ENCODE results near the gene SMIM1. TPM values are rescaled to one million over a fixed set of nuclear protein-coding genes. Genes with fewer than 3 reads are reported as not detected.

Gene SMIM1, protein sequence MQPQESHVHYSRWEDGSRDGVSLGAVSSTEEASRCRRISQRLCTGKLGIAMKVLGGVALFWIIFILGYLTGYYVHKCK
- total RNA-seq, result 5.6 and 10.9 TPM in 2 replicates

DNA sequence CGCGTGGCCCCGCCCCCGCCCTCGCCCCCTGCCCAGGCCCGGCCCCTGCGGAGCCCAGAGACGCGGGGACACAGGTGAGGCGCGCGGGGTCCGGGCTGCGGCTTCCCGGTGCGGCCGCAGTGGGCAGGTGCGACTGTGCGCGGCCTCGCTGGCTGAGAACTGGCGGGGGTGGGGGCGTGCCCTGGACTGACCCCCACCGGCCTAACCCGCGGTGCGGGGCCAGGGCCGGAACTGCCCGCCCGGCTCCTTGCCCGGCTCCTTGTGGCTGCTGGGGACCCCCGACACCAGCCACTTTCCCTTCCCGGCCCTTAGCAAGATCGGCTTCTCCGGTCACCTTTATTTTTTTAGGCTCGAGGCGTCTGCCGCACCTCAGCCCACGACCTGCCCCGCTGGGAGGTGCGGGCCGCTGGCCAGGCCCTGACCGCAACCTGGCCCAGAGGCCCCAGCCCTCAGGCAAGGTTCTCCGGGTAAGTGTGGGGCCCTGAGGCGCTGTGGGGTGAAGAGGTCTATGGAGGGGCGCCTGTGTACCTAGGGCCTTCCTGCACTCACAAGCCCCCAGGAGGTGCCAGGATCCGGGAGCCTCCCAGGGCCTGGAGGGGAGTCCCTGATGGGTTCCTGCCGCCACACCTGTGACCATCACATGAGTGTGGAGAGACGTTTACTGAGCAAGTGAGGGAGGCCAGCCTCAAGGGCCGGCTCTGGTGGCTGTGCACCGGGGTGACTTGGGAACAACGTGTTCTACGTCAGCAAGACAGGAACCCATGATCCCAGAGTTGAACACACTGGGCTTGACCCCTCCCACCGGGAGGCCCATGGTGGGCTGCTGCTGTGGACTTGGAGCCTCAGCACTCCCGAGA lies at the start of gene SMIM1:
TSS of gene SMIM1 (plus strand) at position 35 of the 857 bp plus-strand sequence. CDS start 2,625 bp downstream, outside the sequence.

DNA sequence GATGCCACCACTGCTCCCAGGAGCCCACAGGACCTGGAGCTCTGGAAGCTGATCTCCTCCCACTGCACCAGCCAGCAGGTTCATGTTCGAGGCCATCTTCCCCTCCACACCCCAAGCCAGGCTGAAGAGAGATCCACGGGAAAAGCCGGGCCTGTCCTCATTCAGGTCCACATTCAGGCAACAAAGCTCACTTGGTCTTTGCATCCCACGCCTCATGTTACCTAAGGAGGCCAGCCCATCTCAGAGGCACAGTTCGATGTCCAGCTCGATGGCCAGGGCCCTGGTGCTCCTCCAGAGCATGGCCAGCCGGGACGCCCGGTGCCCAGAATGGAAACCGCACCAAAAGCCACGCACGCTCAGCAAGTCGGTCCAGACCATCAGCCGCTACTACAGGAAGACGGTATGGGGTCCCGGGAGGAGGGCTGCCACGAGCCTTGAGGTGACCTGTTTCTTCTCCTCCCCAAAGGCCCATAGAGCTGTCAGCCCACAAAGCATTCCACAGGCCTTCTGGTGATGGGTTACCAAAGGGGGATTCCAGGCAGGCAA lies 20.1 kb upstream of the SMIM1 start, which contains the start of gene CCDC27:
TSS of gene CCDC27 (plus strand) at position 51 of the 546 bp plus-strand sequence. CDS start at position 83, 32 bp downstream.

DNA sequence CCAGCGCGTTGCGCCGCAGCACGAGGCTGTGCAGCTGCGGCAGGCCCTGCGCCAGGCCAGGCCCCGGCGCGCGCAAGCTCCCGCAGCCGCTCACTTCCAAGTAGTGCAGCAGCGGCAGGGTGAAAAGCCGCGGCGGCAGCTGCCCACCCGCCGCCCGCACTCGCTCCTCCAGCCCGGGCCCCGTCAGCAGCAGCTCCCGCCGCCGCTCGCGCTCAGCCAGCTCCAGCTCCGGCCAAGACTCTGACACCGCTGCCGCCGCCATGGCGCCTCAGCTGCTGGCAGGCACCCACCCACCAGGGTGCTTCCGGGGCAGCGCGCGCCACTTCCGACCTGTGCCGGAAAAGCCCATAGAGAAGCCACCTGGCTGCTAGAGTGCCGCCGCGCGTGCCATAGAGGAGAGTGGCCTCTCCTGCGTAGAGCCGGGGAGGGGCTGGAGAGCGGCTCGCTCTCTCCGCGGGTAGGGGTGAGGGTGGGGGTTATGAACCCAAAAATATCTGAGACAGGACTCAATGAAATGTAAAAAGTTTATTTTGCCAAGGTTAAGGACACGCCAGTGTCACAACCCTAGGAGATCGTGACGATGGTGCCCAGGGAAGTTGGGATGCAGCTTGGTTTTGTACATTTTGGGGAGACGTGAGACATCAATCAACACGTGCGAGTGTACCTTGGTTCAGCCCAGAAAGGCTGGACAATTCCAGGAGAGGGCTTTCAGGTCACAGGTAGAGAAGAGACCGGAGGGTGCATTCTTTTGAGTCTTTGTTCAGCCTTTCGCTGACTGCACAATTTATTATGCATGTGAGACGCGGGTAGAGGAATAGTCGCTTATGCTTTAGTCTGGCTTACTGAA lies 23.9 kb downstream of the SMIM1 start, which contains the start of gene LRRC47:
TSS of gene LRRC47 (minus strand) at position 284 of the 847 bp plus-strand sequence. CDS start at position 262, 22 bp downstream.

Other genes starting within 250 kb of the SMIM1 start
- gene MEGF6, start 161.2 kb upstream of the SMIM1 start, total RNA-seq, result 1.2 and 1.3 TPM in 2 replicates
- gene TPRG1L, start 147.7 kb upstream of the SMIM1 start, total RNA-seq, result 10.6 and 10.9 TPM in 2 replicates
- gene WRAP73, start 122.6 kb upstream of the SMIM1 start, total RNA-seq, result 18.0 and 23.2 TPM in 2 replicates
- not detected in 2 replicates for gene TP73, start 120.2 kb upstream of the SMIM1 start, total RNA-seq
- gene CCDC27, start 20.3 kb upstream of the SMIM1 start, total RNA-seq, result not detected in 2 replicates
- 25.4 and 28.7 TPM in 2 replicates for gene LRRC47, start 23.7 kb downstream of the SMIM1 start, total RNA-seq
- 16.0 and 16.5 TPM in 2 replicates for gene CEP104, start 84.5 kb downstream of the SMIM1 start, total RNA-seq
- gene DFFB, start 84.7 kb downstream of the SMIM1 start, total RNA-seq, result 7.7 and 9.2 TPM in 2 replicates
- 39.8 and 40.9 TPM in 2 replicates for gene C1orf174, start 127.5 kb downstream of the SMIM1 start, total RNA-seq

All from bronchus fibroblast of lung (primary cell).